ENCODE measurements around the gene DDOST. TPM values are rescaled to one million over a fixed set of nuclear protein-coding genes. Genes with fewer than 3 reads are reported as not detected.

DDOST gene
- total and polyA plus RNA-seq, 10 of the 15 experiments (the other 5 are each of a cell fraction or from before 2014, with no cell fraction given), result 100 to 274 (median 201) TPM

DNA sequence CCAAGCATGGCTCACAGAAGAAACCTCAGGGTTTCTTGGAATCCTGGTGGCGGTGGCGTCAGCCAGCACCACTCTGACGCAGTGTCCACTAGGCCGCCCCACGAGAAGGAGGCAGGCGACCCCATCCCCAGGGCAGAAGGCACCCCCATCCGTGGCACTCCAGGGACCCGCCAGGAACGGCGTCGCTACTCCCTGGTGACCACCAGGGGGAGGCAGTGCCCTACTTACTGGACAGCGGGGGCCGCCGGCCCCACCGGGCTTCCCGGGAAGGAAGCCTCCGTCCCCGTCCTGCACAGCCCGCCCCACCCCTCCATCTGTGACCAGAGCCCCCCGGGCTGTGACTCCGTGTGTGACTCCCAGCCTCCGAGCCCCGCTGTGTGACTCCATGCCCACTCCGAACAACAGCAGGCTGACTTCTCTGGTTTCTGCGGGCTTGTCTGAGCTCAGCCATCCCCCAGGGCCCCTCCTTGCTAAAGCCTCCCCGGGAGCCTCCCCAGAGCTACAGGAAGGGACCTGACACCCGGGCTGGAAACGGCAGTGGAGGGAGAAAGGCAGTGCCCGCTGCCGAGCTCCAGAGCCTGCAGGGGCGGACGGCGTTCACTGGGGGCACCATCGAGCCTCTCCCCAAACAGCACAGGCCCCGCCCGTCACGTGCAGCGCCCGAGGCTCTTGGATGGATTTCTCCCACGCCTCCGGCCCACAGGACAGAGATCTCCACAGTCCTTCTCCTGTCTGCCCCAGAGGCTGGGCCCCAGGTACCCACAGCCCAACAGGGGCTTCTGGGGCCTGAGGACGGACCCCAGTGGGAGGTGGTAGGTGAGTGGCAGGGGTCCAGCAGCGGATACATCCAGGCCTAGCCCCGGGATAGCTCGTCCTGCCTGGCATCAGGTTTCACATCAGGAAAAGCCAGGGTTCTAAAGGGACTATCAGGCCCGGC lies 35.5 kb upstream of the DDOST start (continued):
- TF ChIP-seq HCFC1 (IDR thresholded peaks at IDR 0.05; ENCODE audit: low read length), result 0 out of 2 replicates have a peak, but pooled peaks have one; percentile 5
- TF ChIP-seq, protein P1, sequence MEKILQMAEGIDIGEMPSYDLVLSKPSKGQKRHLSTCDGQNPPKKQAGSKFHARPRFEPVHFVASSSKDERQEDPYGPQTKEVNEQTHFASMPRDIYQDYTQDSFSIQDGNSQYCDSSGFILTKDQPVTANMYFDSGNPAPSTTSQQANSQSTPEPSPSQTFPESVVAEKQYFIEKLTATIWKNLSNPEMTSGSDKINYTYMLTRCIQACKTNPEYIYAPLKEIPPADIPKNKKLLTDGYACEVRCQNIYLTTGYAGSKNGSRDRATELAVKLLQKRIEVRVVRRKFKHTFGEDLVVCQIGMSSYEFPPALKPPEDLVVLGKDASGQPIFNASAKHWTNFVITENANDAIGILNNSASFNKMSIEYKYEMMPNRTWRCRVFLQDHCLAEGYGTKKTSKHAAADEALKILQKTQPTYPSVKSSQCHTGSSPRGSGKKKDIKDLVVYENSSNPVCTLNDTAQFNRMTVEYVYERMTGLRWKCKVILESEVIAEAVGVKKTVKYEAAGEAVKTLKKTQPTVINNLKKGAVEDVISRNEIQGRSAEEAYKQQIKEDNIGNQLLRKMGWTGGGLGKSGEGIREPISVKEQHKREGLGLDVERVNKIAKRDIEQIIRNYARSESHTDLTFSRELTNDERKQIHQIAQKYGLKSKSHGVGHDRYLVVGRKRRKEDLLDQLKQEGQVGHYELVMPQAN (conservative IDR thresholded peaks at IDR 0.05), result no peak
- 0 out of 2 replicates have a peak, but pooled peaks have one; percentile 33 for TF ChIP-seq NBN (IDR thresholded peaks at IDR 0.05)
- TF ChIP-seq, protein P2, sequence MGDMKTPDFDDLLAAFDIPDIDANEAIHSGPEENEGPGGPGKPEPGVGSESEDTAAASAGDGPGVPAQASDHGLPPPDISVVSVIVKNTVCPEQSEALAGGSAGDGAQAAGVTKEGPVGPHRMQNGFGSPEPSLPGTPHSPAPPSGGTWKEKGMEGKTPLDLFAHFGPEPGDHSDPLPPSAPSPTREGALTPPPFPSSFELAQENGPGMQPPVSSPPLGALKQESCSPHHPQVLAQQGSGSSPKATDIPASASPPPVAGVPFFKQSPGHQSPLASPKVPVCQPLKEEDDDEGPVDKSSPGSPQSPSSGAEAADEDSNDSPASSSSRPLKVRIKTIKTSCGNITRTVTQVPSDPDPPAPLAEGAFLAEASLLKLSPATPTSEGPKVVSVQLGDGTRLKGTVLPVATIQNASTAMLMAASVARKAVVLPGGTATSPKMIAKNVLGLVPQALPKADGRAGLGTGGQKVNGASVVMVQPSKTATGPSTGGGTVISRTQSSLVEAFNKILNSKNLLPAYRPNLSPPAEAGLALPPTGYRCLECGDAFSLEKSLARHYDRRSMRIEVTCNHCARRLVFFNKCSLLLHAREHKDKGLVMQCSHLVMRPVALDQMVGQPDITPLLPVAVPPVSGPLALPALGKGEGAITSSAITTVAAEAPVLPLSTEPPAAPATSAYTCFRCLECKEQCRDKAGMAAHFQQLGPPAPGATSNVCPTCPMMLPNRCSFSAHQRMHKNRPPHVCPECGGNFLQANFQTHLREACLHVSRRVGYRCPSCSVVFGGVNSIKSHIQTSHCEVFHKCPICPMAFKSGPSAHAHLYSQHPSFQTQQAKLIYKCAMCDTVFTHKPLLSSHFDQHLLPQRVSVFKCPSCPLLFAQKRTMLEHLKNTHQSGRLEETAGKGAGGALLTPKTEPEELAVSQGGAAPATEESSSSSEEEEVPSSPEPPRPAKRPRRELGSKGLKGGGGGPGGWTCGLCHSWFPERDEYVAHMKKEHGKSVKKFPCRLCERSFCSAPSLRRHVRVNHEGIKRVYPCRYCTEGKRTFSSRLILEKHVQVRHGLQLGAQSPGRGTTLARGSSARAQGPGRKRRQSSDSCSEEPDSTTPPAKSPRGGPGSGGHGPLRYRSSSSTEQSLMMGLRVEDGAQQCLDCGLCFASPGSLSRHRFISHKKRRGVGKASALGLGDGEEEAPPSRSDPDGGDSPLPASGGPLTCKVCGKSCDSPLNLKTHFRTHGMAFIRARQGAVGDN (IDR thresholded peaks at IDR 0.05), result no peak
- TF ChIP-seq, protein P3, sequence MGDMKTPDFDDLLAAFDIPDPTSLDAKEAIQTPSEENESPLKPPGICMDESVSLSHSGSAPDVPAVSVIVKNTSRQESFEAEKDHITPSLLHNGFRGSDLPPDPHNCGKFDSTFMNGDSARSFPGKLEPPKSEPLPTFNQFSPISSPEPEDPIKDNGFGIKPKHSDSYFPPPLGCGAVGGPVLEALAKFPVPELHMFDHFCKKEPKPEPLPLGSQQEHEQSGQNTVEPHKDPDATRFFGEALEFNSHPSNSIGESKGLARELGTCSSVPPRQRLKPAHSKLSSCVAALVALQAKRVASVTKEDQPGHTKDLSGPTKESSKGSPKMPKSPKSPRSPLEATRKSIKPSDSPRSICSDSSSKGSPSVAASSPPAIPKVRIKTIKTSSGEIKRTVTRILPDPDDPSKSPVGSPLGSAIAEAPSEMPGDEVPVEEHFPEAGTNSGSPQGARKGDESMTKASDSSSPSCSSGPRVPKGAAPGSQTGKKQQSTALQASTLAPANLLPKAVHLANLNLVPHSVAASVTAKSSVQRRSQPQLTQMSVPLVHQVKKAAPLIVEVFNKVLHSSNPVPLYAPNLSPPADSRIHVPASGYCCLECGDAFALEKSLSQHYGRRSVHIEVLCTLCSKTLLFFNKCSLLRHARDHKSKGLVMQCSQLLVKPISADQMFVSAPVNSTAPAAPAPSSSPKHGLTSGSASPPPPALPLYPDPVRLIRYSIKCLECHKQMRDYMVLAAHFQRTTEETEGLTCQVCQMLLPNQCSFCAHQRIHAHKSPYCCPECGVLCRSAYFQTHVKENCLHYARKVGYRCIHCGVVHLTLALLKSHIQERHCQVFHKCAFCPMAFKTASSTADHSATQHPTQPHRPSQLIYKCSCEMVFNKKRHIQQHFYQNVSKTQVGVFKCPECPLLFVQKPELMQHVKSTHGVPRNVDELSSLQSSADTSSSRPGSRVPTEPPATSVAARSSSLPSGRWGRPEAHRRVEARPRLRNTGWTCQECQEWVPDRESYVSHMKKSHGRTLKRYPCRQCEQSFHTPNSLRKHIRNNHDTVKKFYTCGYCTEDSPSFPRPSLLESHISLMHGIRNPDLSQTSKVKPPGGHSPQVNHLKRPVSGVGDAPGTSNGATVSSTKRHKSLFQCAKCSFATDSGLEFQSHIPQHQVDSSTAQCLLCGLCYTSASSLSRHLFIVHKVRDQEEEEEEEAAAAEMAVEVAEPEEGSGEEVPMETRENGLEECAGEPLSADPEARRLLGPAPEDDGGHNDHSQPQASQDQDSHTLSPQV (IDR thresholded peaks at IDR 0.05), result no peak
- no peak for TF ChIP-seq NFIC (IDR thresholded peaks at IDR 0.05; ENCODE audit: low read depth, low read length)
- TF ChIP-seq NFYA (IDR thresholded peaks at IDR 0.05; ENCODE audit: borderline replicate concordance, low read depth, low read length), result no peak
- TF ChIP-seq SMAD1 (IDR thresholded peaks at IDR 0.05; ENCODE audit: low read depth, partially characterized antibody), result no peak
- no peak for TF ChIP-seq RBBP5 (conservative IDR thresholded peaks at IDR 0.05)
- TF ChIP-seq, protein P4, sequence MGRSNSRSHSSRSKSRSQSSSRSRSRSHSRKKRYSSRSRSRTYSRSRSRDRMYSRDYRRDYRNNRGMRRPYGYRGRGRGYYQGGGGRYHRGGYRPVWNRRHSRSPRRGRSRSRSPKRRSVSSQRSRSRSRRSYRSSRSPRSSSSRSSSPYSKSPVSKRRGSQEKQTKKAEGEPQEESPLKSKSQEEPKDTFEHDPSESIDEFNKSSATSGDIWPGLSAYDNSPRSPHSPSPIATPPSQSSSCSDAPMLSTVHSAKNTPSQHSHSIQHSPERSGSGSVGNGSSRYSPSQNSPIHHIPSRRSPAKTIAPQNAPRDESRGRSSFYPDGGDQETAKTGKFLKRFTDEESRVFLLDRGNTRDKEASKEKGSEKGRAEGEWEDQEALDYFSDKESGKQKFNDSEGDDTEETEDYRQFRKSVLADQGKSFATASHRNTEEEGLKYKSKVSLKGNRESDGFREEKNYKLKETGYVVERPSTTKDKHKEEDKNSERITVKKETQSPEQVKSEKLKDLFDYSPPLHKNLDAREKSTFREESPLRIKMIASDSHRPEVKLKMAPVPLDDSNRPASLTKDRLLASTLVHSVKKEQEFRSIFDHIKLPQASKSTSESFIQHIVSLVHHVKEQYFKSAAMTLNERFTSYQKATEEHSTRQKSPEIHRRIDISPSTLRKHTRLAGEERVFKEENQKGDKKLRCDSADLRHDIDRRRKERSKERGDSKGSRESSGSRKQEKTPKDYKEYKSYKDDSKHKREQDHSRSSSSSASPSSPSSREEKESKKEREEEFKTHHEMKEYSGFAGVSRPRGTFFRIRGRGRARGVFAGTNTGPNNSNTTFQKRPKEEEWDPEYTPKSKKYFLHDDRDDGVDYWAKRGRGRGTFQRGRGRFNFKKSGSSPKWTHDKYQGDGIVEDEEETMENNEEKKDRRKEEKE (IDR thresholded peaks at IDR 0.05), result no peak
- peak; percentile 43; the same call in 1 of the 2 replicates for TF ChIP-seq RB1 (IDR thresholded peaks at IDR 0.05; ENCODE audit: borderline replicate concordance)
